Mucosa of gallbladder (tissue), 1 donor: ENCODE measurements around the gene SPINK9. TPM values are rescaled to one million over a fixed set of nuclear protein-coding genes. Genes with fewer than 3 reads are reported as not detected.

Experiments used
- DNase-seq: peaks from one replicate; pipeline ENCODE4 v3.0.0-alpha.2; 2020; ENCODE audit warnings: low spot score
- total RNA-seq: library from RNA; stranded (reverse); gene quantifications from one replicate; pipeline ENCODE4 v1.2.1, GENCODE V29; 2021
- donor health status: DM: no; HTN: no; CAD: no.

The SPINK9 gene
- total RNA-seq, 1 donor from 2014 or later, result not detected

DNA sequence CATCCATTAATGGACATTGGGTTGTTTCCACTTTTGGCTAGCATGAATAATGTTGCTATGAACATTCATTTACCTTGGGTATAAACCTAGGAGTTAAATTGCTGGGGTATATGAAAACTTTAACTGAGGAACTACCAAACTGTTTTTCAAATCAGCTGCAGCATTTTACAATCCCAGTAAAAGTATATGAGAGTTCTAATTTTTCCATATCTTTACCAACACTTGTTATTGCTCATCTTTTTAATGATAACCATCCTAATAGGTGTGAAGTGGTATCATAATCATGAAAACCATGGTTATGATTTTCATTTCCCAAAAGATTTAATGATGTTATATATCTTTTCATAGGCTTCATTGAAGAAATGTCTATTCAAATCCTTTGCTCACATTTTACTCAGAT lies 32.9 kb downstream of the SPINK9 start:
- no peak for DNase-seq

DNA sequence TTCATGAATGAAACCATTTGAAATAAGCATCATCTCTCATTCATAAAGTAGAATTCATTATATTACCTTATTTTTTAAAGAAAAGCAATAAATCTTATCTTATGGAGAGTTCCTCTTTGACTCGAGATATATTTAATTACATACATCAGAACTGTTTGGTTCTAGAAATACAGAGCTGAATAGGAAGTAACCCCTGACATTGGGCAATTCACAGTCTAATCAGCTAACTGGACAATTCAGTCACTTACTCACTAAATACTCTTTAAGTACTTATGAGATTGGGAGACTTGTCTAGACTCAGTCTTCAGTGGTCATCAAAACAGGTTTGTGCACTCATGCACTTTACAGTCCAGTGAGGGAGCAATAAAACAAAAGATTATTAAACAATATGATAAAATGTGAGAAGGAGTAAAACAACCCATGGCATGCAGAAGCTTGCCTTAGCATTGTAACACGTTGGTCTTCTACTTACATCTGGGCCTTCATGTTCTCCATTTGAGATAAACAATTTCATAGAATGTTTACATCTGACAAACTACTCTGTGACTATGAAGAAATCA lies 36.9 kb downstream of the SPINK9 start:
- DNase-seq, result no peak

DNA sequence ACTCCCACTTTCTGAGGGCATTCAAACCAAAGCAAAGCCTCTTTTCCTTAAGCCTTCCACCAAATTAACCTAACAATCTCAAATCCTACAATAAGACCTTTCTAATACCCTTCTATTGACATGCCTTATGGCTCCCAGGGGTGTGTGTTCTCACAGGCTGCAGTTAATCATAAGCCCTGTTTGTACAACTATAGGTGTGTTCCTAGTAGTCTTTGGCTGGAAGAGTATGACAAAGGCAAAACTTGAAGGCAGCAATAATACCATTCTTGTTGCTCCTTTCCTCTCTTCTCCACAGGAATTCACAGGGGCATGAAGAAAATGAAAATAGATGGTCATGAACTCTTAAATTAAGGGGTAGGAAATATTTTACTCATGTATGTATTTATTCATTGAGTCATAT lies 37.5 kb downstream of the SPINK9 start:
- DNase-seq, result no peak

DNA sequence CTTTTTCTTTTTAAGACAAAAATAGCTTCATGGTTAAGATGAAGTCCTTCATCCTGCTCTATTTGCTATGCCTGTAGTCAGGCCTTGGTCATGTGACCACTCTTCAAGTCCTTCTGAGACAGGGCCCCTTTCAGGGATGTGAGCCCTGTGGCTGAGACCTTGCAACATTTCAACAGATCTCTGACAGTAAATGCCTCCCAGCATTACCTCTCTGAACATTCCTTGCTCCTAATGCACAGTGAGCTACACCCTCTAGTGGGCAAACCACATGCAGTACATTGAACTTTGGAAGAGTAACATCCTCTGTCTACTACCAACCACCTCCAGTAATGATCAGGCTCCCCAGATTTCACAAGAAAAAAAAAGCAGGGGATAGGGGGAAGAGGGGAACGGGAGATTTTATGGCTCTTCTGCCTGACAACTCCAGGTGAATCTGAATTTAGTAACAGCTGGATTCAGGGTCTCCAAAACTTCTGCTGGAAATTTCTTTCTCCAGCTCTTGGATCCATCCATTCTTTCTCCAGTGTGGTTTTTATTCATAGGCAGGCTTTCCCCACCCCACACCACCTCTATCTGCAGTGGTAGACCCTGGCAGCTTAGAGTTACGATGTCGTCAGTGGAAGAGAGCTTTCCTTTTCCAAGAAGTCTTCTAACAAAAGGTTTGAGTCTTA lies 39.5 kb downstream of the SPINK9 start:
- DNase-seq, result peak; percentile 26

DNA sequence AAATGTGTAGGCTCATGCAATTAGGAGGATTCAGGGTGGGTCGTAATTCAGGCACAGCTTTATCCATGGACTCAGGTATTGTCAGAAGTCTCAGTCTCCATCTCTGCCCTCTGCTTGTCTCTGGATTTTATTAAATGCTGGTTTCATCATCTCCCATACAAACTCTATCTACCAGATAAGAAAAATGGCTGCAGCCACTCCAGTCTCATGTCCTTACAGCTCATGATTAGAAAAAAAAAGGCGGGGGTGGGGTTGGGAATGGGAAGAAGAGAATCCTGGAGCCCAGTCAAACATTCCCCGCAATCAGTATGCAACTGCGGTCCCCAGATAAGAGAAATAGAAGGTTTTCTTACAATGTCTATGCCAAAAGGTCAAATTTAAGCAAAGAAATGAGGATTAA lies 40.8 kb downstream of the SPINK9 start:
- no peak for DNase-seq

DNA sequence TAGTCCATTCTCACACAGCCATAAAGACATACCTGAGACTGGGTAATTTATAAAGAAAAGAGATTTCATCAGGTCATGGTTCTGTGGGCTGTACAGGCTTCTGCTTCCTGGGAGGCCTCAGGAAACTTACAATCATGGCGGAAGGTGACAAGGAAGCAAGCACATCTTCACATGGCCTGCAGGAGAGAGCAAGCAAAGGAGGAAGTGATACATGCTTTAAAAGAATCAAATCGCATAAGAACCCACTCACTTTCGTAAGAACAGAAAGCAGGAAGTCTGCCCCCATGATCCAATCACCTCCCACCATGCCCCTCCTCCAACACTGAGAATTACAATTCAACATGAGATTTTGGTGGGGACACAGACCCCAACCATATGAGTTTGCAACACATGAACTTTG lies 43.3 kb downstream of the SPINK9 start:
- DNase-seq, result no peak

DNA sequence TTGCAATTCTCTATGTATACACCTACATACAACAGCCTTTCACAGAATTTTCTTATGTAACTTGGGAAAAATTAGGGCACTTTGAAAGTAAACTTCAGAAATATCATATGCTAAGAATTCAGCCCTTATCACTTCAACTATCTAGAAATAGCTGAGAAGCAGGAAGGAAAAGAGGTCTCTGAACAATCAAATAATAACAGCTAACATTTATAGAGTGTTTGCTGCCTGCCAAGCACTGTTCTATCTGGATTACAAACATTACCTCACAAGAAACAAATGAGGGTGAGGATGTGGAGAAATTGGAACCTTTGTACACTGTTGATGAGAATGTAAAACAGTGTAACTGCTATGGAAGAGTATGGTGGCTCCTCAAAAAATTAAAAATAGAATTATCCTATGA lies 44.0 kb downstream of the SPINK9 start:
- DNase-seq, result no peak

DNA sequence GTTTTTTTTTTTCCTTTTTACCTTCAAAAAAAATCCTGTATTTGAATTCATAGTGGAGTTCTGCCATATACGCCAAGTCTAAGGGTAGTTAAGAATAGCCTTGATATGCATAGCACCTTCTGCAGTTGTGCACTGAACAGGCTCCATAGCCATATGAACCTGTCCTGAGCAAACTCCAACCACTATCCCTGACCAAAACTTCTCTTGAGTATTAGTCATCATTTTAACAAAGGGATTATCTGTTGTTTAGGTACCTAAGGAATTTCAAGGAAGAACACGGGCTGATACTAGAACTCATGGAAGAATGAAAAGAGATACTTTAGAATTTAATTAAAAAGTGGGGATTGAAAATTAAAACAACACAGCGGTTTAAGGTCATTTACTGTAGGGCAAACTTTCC lies 46.5 kb downstream of the SPINK9 start:
- DNase-seq, result no peak

DNA sequence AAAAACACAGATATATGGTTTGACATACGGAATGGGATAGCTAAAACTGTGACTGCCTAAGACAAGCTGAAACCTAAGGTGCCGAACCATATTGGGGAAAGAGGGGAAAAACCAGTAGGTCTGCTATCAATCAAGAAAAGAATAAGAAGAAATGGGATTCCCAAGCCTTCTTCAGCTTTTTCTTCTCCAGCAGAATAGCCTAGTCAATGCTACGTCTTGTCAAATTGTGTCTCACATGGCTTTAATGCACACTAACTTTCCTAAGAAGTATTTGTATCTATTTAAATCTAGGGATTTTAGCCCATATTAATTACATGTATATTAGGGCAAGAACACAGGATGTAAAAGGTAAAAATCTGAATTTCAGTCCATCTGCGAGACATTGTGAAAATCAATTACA lies 47.6 kb downstream of the SPINK9 start:
- DNase-seq, result no peak

DNA sequence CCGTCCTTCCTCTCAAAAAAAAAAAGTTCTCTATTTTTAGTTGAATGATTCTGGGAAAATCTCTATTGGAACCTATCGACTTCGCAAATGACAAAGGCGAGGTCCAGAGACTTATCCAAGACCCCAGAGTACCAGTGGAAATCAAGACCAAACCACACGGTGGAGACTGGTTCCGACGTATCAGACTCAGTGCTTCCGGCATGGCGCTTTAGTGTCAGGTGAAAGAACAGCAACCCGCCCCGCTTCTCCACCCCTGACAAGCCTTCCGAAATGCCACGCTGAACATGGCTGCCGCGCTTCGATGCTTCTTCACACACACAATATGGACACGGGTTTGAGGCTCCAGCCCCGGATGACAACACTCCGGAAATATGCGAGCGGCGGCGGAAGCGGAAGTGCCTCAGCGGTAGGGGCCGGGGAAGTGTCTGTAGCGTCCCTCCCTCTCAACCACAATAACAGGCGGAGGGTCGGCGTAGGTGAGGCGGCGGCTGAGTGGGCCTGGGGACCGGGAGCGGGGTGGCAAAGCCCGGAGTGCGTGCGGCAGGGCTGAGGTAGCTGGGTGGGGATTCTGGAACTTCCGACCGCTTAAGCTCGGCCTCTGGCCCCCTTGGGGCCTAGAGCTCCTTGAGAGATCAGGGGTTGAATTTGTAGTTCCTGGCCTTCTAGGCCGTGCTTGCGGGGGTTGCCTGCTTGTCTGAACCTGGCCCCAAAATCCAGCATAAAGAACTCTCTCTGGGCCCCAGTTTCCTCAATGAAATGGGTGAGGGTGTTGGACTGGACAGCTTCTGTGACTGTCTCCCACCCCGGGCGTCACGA lies 48.4 kb downstream of the SPINK9 start, which contains the start of gene FBXO38:
TSS of gene FBXO38 (plus strand) at position 395 of the 816 bp plus-strand sequence. CDS start 10,819 bp downstream, outside the sequence.
- peak; percentile 97 for DNase-seq

DNA sequence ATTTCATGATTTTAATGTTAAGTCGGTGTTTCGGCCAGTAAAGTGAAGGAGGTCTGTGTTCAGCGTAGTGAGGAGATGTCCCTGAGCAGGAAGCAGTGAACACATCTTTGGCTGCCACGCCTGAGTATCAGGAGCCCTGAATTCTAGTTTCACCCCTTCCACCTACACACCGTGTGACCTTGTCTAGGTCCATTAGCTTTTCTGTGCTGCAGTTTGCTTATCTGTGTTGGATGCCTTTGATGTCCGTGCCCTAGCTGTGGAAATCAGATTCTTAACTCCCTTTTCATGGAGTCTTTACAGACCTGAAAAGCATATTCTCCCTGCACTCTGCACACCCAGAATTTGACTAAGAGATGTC lies 49.0 kb downstream of the SPINK9 start:
- DNase-seq, result no peak

DNA sequence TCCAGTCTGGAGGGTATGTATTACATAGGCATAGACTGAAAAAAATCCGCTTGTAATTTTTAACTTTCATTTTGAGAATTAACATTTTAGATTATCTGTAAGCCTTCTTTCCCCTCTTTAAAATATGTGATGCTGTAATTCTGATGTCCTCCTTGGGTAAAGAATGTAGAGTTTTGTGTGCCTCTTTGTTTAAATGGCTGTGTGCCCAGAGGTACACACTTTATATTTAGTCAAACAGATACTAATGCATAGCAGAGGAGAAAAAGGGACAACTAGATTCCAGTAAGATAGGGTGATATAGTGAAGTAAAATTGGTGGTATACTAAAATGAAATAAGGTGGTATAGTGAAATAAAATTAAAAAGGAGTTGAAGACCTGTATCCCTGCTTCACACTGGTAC lies 49.7 kb downstream of the SPINK9 start:
- no peak for DNase-seq

DNA sequence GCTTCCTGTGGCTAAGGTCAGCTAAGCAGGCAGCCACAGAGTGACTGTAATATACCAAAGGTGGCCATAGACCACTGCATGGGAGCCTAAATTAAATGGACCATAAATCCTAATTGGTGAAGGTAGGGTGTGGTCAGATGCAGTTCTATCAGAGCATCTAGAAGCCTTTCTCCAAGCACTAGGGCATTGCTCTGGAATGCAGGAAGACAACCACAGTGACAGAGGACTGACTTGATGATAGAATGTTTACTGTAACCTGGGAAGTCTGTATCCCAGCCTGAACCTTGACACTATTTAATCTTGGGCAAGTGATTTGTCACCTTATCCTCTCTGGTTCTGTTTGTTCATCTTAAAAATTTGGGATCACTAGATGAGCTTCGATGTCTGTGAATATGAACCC lies 50.7 kb downstream of the SPINK9 start:
- DNase-seq, result no peak

DNA sequence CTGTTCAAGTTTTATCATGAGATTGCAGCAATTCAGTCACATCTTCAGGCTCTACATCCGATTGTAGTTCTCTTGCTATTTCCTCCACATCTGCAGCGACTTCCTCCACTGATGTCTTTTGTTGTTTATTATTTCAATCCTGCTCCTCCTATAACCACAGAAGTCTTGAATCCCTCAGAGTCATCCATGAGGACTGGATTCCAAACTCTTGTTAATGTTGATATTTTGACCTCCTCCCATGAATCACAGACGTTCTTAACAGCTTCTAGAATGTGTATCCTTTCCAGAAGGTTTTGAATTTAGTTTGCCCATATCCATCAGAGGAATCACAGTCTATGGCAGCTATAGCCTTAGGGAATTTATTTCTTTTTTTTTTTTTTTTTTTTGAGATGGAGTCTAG lies 52.0 kb downstream of the SPINK9 start:
- no peak for DNase-seq

DNA sequence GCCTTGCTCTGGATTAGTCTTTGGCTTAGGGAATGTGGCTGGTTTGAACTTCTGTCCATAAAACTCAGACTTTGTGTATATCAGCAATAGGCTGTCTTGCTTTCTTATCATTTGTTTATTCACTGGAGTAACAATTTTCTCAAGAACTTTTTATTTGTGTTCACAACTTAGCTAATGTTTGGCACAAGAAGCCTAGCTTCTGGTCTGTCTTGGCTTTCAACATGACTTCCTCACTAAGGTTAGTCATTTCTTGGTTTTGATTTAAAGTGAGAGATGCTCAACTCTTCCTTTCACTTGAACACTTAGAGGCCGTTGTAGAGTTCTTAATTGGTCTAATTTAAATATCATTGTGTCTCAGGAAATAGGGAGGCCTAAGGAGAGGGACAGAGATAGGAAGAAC lies 53.3 kb downstream of the SPINK9 start:
- no peak for DNase-seq

Other genes with a start within 250 kb of the SPINK9 start
- not detected for gene SPINK14, start 167.0 kb upstream of the SPINK9 start, total RNA-seq
- gene SPINK6, start 132.5 kb upstream of the SPINK9 start, total RNA-seq, result not detected
- not detected for gene MARCOL, start 97.0 kb upstream of the SPINK9 start, total RNA-seq
- not detected for gene SPINK13, start 66.8 kb upstream of the SPINK9 start, total RNA-seq
- not detected for gene SPINK7, start 23.1 kb upstream of the SPINK9 start, total RNA-seq
- 37.5 TPM for gene FBXO38, start 48.4 kb downstream of the SPINK9 start, total RNA-seq